KOPT-K1 (cell line): ENCODE results near the gene DOCK8.

Experiments used
- H3K27ac ChIP-seq: fragments of 200-600 bp; sonication (generic); 2 replicates; pipeline ENCODE4 v1.5.1; 2016; ENCODE audit warnings: antibody characterized with exemption, mild to moderate bottlenecking, low read depth, low read length; ENCODE audit not compliant: poor library complexity, severe bottlenecking
- H3K36me3 ChIP-seq: fragments of 200-600 bp; sonication (generic); 2 replicates; pipeline ENCODE4 v1.5.1; 2017; ENCODE audit warnings: antibody characterized with exemption, mild to moderate bottlenecking, low read length, moderate library complexity; ENCODE audit not compliant: insufficient read depth
- H3K9me3 ChIP-seq: fragments of 200-600 bp; sonication (generic); 2 replicates; pipeline ENCODE4 v1.5.1; 2017; ENCODE audit warnings: antibody characterized with exemption, low read length, mild to moderate bottlenecking; ENCODE audit not compliant: insufficient read depth, poor library complexity, severe bottlenecking

DOCK8 gene

DNA sequence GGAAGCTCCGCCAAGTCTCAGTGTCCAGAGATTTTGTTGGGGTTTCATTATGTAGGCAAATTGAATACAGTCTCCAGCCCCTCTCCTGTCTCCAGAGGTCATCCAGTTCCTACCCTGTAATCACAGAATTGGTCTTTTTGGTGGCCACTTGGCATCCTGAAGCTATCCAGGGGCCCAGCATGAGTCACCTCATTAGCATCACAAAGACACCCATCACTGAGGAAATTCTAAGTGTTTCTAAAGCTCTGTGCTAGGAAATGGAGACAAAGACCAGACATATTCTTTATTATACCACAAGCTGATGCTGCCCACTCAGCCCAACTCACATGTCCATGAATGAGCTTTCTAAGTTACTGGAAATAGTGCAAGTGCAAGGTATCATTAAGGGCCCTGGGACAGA, 229.9 kb downstream of the DOCK8 start:
- H3K9me3 ChIP-seq = no peaks in the 10 kb centered on the region
- H3K36me3 ChIP-seq = peaks cover 100% of the 10 kb centered on the region
- no peak overlapping the region for H3K27ac ChIP-seq

DNA sequence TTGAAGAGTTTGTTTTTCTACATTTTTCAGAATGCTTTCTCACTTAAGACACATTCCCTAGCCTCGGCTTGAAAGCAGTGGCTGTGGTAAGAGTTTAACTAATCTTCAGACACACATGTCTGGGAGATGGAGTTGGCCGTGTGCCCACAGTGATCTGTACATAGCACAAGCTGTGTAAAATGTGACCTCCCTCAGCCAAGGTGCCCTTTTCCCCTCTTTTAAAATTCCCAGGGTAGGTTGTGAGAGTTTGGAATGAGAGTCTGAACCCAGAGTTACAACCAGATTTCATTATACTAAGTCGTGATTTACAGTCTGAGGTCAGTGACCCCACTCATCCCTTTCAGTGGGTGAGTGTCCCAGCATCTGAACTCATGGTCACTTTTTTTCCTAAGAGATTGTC, 230.4 kb downstream of the DOCK8 start:
- H3K27ac ChIP-seq = no peak overlapping the region
- H3K9me3 ChIP-seq = no peaks in the 10 kb centered on the region
- H3K36me3 ChIP-seq = peaks cover 100% of the 10 kb centered on the region

GRCh38 chr9:446074-446699, 231.5 kb downstream of the DOCK8 start:
- Histone ChIP-seq H3K9me3 (no peaks in the 10 kb centered on the region), H3K36me3 (peaks cover 100% of the 10 kb centered on the region), H3K27ac (no peak overlapping the region)

GRCh38 chr9:447230-448025, 232.8 kb downstream of the DOCK8 start:
- no peaks in the 10 kb centered on the region for H3K9me3 ChIP-seq
- no peak overlapping the region for H3K27ac ChIP-seq
- H3K36me3 ChIP-seq = peaks cover 100% of the 10 kb centered on the region

- H3K36me3 ChIP-seq = peaks cover 98% of the 10 kb centered on the region
- H3K9me3 ChIP-seq = no peaks in the 10 kb centered on the region
- H3K27ac ChIP-seq = no peak overlapping the region
Observed at GRCh38 chr9:450057-450456, 235.4 kb downstream of the DOCK8 start.

- Histone ChIP-seq H3K36me3 (peaks cover 98% of the 10 kb centered on the region), H3K27ac (no peak overlapping the region), H3K9me3 (no peaks in the 10 kb centered on the region)
Observed at GRCh38 chr9:450561-450960, 235.9 kb downstream of the DOCK8 start.

GRCh38 chr9:453832-454231, 239.2 kb downstream of the DOCK8 start:
- H3K36me3 ChIP-seq = peaks cover 98% of the 10 kb centered on the region
- H3K27ac ChIP-seq = no peak overlapping the region

DNA sequence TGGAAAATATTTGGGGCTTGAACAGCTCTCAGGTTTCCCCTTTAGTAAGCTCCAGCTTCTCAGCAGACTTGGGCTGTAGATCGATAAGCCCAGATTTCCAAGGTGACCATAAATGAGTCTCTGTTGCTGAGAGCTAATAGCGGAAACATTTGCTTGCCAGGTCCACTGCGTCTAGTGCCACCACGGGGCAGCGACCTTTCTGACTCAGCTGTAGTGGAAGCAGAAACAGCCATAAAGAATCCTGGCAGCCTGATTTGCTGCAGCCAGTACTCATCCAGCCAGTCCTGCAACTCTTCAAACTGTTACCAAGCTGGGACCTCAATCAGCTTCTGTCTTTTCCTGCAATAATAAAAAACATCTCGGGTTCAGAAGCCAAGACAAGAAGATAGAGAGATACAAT, 241.7 kb downstream of the DOCK8 start:
- Histone ChIP-seq H3K9me3 (no peaks in the 10 kb centered on the region), H3K36me3 (peaks cover 97% of the 10 kb centered on the region), H3K27ac (no peak overlapping the region)

More at GRCh38 chr9:453832-454231, 239.2 kb downstream of the DOCK8 start:
- H3K9me3 ChIP-seq = no peaks in the 10 kb centered on the region

DNA sequence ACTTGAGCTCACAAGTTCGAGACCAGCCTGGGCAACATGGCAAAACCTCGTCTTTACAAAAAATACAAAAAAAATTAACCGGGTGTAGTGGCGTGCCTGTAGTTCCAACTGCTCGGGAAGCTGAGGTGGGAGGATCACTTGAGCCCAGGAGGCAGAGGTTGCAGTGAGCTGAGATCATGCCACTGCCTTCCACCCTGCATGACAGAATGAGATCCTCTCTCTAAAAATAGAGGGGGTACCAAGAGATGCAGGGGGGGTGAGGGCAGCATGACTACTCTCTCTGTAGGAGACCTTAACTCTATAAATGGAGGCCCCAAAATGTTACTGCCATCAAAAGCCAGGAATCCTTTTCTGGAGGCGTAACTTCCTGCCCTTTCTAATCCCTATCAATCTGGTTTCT, 243.9 kb downstream of the DOCK8 start:
- Histone ChIP-seq H3K27ac (no peak overlapping the region), H3K9me3 (no peaks in the 10 kb centered on the region), H3K36me3 (peaks cover 98% of the 10 kb centered on the region)

- Histone ChIP-seq H3K36me3 (peaks cover 98% of the 10 kb centered on the region), H3K27ac (no peak overlapping the region), H3K9me3 (no peaks in the 10 kb centered on the region)
Observed at GRCh38 chr9:459491-460444, 245.1 kb downstream of the DOCK8 start.

- Histone ChIP-seq H3K27ac (no peak overlapping the region), H3K36me3 (peaks cover 95% of the 10 kb centered on the region), H3K9me3 (no peaks in the 10 kb centered on the region)
Observed at GRCh38 chr9:462121-462520, 247.5 kb downstream of the DOCK8 start.

- H3K27ac ChIP-seq = no peak overlapping the region
- peaks cover 93% of the 10 kb centered on the region for H3K36me3 ChIP-seq
- H3K9me3 ChIP-seq = no peaks in the 10 kb centered on the region
Observed at GRCh38 chr9:462606-463005, 247.9 kb downstream of the DOCK8 start.

GRCh38 chr9:463455-464171, 248.9 kb downstream of the DOCK8 start:
- H3K9me3 ChIP-seq = no peaks in the 10 kb centered on the region
- H3K36me3 ChIP-seq = peaks cover 83% of the 10 kb centered on the region
- H3K27ac ChIP-seq = no peak overlapping the region

DNA sequence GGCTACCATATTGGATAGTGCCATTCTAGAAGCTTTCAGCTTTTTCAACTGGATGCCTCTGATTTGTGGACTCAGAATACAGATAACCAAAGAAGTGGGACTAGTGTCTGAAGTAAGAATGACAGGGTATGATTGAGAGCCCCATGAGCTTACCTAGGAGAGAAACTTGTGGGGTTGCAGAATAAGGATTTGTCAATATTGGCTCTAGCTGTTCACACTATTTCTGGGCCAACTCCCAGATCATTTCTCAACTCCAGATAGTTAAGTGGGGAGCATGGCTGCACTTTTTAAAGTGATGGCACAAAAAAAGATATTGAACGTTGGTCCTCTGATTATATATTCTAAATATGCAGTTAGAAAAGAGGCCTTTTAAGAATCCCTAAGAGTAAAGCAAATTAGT, 252.1 kb downstream of the DOCK8 start:
- H3K36me3 ChIP-seq = peaks cover 53% of the 10 kb centered on the region
- H3K9me3 ChIP-seq = no peaks in the 10 kb centered on the region
- no peak overlapping the region for H3K27ac ChIP-seq
